ENCODE measurements around the gene NRG3.

- TF ChIP-seq YY1 (IDR thresholded peaks at IDR 0.05; ENCODE audit: insufficient read depth, insufficient read length), result no peak
- TF ChIP-seq ZNF274 (IDR thresholded peaks at IDR 0.05; ENCODE audit: low read depth, low read length), result no peak
Measured at GRCh38 chr10:82722273-82722672, 847.3 kb downstream of the NRG3 start.

Measured in NT2/D1 (cell line).